GM11168 (cell line): ENCODE data around the gene TMEFF2.

Experiments used
- in situ Hi-C: fragments of 300-500 bp; cut with MboI; formaldehyde crosslinking; loops from one replicate; pipeline ENCODE4 v1.12.0; 2022; ENCODE audit warnings: low sequenced_read_pairs; ENCODE audit not compliant: unreplicated experiment

TMEFF2 gene, protein sequence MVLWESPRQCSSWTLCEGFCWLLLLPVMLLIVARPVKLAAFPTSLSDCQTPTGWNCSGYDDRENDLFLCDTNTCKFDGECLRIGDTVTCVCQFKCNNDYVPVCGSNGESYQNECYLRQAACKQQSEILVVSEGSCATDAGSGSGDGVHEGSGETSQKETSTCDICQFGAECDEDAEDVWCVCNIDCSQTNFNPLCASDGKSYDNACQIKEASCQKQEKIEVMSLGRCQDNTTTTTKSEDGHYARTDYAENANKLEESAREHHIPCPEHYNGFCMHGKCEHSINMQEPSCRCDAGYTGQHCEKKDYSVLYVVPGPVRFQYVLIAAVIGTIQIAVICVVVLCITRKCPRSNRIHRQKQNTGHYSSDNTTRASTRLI

DNA sequence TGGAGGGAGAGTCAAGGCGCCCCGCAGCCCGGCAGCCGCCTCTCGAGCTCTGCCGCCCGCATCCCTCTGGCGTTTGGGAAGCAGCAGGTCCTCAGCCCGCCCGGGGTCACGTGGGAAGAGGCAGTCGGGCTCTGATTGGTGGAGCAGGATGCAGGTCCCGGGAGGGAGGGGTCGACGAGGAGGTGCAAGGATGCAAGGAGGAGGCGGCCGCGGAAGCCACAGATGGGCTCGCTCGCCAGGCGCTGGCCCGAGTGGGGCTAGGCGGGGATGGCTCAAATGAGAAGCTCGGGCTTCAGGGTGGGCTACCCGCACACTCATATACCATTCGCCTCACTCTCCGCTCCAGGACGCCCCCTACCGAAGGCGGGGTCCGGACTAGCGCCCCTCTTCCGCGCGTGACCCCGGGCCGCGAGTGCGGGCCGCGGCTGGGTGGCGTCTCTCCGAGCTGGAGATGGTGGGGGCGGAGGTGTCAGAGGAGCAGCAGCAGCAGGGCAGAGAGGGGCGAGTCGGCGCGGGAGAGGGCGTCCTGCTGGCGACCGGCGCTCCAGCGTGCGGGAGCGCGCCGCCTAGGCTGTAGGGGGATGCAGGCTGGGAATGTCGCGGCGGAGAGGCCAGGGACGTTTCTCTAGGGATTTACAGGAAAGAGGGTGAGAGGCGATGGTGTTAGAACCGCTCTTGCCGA, at the start of gene TMEFF2:
Gene TMEFF2, minus strand, starts transcription at position 68 of the 682 bp plus-strand sequence. CDS start 409 bp downstream, outside the sequence.
- in situ Hi-C loops: no loop called here

DNA sequence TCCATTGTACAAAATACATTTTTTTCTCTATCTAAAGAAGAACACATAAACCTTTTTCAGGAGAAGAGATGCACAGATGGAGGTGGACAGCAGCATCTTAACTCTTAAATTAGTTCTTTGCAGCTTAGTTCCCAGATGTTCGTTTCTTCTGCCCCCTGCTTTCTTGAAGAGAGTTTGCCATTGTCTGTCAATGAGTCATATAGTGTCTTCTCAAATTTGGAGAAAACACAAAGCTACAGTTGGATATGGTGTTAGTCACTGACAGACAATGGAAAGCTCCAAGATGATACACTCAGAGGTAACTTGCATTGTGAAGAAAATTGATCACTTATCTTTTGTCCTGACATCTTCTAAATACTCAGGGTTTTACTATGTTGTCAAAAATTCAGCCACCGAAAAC, 48.8 kb upstream of the TMEFF2 start:
- in situ Hi-C loops: no loop called here

DNA sequence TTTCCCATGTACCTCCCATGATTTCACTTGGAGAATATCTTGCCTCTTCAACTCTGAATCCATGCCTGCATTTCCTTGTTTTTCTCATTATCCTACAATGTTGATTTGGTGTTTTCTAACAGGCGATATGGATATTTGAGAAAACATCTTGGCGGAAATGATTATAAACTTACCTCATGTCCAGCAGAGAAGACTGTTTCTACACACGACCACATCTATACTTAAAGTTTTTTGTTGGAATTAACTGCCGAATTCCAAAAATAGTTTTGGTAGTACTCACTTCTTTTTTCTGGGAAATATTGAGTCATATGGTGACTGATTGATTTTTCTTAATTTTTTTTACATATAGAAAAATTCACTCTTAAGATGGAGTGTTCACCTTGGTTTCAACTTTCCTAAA, 41.4 kb upstream of the TMEFF2 start:
- in situ Hi-C loops: no loop called here

DNA sequence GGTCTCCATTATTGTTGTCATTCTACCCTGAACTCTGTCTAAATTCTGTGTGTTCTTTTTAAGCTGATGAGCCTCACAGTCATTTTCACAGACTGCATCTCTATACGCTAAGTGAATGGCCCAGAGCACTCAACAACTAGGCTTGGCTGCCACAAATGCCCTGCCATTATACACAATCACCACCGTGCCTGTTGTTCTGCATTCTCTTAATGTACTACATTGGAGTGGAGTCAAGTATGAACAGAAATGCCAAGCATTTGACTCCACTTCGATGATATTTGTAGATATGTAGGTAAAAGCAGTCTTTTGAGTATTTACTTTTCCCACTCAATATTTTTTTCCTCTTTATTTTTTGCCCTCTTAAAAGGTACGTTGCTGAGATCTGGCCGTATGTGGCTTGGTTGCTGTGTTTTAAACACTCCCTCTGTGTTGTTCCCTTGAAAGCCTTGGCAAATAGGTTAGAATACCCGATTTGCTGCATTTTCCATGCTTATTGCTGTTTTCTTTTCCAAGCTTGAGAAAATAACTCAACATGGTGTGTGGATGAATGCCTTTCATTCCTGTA, 36.2 kb upstream of the TMEFF2 start:
- in situ Hi-C loops: no loop called here

DNA sequence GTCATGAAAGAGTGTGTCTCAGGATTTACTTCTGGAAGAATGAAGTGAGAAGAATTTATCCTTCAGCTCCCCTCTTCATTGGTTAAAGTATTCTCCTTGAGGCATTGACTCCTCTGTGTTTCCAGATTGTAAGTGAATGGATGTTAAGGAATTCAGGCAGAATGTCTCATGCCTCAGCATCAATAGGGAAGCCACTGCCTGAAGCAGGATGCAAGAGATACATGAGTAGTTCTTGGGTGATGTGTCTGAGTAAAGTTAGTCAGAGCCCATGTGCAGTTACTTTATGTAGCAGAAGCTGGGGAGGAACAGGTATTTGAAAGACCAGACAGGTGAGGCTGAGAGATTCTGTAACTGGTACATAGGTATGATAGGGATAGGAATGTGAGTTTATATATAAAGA, 34.0 kb upstream of the TMEFF2 start:
- in situ Hi-C loops: no loop called here

DNA sequence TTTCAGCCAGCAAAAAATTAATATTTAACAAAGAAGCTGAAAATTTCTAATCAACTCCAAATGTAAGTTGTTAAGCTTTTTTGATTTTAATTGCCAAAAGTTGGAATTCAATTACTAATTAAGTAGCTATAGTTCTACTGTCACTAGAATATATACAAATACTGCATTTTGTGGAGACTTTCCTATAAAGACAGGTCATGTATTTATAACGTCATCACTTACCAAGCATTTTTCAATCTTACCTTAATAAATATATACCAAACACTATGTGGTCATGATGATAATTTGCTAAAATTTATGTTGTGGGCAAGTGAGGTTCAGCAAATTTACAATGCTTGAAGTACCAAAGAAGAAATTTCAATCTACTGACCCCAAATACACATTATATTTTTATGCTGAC, 24.2 kb upstream of the TMEFF2 start:
- in situ Hi-C loops: no loop called here

DNA sequence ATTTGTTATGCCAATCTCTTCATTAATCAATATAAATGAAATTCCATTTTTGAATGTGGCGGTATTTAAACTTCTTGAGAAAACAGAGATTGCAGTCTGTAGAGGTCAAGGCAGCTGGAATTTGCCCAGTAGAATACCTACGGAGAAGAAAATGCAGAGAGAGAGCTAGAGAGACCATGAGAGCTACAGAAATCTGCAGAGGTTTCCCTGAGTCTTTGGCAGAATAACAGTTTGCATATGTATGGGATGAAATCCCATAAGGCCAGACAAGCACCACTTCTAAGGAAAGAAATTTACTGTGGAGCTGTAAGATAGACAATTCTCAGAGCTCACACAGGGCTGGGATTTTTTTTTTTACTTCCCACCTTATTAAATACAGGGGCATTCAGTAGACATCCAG, 23.6 kb upstream of the TMEFF2 start:
- in situ Hi-C loops: no loop called here

DNA sequence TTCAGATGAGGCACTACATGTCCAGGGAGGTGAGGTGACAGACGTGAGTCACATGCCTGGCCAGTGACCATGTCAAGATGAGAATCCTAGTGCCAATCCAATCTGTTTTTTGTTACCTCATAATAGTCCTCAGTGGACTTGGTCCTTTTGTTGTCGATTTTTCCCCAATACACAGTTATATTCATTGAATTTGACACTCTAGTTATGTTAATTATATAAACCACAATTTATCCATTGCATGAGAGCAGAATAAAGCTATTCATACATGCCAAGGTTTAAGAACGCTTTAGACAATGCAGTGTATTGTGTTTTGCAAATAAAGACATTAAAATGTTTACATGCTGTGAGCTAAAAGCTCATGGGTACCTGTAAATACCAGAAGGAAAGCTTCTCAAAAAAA, 21.6 kb upstream of the TMEFF2 start:
- in situ Hi-C loops: no loop called here

DNA sequence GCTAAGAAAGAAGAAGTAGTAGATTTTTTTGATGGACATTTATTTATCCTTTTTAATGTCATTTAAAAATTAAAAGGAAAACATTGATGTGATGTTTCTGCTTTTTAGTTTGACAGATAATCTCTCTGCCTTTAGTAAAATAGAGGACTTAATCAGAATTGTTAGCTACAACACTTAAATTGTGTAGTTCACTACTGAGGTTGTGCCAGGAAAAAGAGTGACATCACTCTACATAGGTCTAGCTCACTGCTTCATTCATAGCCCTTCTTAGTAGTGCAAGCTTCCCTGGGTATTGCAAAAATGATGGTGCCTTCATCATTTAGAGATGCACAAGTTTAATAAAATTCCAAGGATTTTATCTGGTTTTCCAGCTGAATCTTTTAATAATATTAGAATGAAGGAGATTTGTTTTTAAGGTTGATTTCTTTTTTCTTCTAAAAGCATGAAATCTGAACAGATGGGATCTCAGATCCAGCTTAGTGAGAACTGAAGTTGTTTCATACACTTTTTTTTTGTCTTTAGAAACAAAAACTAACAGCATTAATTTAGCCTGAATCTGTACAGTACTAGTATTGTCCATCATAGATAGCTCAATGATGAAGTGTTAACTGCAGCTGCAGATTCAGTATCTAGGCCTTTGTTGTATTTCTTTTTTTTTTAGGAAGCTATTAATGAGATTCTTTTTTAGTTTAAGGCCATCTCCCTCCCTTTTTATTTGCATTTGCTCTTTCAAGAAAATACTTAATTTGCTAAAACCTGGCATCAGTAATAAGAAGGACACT, 20.6 kb upstream of the TMEFF2 start:
- in situ Hi-C loops: no loop called here

DNA sequence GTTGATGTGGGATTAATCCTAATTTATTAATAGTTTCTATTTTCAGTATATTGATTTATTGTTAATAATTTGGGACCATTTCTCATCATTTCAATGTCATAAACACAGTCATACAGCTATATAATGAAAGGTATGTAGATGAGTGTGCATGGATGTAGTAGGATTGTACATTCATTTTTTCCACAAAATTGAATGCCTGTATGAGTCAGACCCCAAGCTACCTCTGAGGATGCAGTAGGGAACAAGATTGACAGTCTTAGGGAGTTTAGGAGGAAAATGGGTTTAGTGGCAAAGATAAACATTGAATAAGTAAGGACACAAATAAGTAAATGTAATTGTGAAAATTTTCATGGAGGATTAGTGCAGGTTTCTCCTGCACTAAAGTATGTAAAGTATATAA, 14.1 kb upstream of the TMEFF2 start:
- in situ Hi-C loops: no loop called here

DNA sequence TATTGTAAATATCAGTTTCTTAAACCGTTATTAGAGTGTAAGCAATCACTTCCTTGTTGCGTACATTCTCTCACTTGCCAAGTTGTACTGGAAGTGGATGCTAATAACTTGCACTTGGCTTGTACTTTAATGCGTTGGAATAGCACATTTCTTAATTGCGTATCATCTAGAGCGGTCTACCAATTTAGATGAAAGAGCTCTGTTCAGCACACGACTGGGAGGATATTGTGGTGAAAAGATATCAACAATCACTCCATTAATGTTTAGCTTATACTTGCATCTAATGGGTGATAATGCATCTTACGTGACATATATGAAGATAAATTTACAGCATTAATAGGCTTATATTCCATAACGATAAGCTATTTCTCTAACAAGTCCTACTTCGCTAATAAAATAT, 11.7 kb upstream of the TMEFF2 start:
- in situ Hi-C loops: no loop called here

DNA sequence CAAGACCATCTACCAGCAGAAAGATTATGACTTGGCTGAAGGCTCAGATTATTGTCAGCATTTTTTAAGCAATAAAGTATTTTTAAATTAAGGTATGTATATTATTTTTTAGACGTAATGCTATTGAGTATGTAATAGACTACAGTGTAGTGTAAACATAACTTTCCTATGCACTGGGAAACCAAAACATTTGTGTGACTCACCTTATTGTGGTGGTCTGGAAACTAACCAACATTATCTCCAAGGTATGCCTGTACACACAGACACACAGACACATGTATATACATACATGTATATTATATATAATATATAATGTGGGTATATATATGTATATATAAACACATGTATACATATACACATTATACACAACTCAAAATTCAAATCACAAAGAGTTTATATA, 9.1 kb upstream of the TMEFF2 start:
- in situ Hi-C loops: no loop called here

DNA sequence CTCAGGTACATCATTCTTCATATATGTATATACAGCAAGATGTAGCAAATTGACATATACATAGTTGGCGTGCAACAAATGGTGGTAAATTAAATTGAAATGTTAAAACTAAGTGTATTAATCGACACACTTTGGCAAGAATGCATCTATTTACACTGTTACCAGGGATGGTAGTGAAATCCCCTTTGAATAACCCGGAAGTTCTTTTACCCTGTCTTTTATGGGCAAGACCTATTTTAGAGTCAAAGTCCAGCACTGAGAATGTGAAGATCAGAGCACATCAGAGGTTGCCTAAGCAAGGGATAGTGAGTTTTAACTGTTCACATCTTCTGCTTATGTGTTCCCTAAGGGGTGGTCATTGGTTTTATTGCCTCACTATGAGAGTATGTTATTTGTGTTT, 7.6 kb upstream of the TMEFF2 start:
- in situ Hi-C loops: no loop called here

DNA sequence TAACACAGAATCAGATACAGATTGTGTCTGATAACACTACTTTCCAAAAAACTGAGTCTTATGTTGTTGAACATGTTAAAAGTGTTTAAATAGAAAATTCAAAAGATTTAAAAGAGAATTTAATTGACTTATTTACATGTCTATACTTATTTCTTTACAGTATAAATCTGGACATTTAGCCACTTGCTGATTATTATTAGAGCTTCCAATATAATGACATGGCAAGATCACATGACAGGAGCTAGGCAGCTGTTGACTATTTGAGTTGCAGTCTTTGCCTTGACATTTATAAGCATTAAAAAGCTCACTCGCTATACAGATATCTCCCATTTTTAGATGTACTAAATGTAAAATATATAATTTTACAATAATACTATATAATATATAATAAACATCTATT, 6.4 kb upstream of the TMEFF2 start:
- in situ Hi-C loops: no loop called here

DNA sequence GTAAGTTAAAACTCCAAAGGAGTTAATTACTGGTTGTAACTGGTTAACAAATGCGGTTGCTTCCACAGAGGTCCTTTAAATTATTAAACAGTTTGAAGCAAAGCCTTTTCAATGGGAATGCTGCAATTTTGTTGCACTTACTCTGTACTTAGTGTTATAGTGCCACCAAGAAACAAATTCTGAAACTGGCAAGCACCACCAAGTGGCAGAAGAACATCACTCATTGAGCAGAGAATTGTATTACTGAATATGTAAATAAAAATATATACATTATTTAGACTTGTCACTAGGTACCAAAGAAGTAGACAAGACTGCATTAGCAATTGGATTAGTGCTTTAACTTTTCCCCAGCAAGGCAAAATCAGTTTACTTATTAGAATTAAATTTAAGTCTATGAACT, 2.6 kb upstream of the TMEFF2 start:
- in situ Hi-C loops: no loop called here

DNA sequence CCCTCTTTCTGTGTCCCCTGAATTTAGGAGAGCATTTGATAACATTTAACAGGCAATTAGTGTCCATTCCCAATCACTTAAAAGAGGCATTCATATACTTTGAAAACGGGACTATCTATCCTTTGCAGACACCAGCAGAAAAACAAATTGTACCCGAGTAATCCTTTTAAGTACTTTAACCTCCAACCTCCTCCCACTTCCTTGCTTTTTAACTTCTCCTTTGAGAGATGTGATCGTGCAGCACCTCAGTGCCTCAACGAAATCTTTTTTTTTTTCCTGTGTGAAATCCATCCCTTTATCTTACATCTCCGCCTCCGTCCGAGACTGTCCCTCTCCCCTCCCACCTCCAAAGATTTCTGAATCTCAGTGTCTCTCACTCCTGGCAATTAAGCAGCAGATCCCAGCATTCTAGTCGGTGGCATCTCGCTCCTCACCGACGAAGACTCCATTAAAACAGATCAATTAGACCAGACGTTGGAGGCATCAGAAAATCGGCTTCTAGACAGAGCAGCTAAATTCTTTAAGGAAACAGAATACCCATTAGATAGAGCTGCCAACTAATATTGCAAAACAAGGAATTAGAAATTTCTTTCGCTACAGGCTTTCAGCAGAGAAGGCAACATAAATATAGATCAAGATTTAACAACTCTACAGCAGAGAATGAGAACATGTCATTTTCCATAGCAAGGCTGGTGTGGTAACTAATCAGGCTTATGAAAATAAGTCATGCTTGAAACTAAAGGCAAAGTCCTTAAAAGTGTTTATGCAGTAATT, 1.9 kb upstream of the TMEFF2 start:
- in situ Hi-C loops: no loop called here

DNA sequence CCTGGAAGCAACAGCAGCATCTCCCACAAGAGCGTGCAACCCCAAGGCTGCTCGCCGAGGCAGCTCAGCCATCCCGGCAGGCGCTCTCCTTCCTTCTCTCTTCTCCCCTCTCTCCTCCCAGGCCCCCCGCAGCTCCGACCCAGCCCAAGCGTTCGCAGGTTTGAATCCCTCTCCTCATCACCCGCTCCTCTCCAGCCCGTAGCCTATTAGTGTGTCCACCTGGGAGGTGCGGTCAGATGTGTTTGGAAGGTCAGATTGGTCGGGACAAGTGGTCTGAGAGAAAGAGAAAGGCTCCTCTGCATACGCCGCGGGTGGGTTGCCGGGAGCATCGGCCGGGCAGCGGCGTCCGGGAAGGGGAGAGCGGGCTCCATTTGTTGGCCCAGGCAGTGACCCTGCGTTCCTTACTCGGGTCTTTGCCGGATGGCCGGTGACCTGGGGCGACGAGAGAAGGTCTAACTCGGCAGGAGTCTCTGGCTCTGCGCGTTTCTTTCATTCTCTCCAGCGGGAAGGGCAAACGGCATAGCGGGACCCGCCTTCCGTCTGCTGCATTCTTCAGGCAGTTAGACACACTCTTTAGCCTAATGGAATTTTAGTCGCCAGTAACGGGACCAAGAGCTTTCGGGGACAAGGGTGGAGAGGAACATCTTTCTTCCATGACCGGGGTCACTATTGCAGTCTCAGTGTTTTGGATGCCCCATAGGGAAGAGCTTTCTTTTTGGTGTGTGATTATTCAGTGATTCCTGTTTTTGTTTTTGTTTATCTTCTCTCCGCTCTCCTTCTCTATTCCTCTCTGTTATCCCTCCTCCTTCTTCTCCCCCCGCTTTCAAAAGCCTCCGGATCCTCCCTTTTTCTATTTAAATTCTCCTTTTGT, 1.1 kb upstream of the TMEFF2 start:
- in situ Hi-C loops: no loop called here

DNA sequence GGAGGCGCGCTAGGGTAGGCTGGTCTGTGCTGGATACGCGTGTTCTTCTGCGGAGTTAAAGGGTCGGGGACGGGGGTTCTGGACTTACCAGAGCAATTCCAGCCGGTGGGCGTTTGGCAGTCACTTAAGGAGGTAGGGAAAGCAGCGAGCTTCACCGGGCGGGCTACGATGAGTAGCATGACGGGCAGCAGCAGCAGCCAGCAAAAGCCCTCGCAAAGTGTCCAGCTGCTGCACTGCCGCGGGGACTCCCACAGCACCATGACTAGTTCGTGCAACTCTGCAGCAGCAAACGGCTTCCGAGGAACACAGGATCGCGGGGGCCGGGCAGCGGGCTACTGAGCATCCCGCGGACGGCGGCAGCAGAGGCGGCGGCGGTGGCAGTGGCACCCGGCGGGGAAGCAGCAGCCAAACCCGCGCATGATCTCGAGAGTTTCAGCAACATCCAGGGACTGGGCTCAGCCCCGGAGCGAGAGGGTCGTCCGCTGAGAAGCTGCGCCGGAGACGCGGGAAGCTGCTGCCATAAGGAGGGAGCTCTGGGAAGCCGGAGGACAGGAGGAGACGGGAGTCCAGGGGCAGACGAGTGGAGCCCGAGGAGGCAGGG, 368 bp downstream of the TMEFF2 start:
- in situ Hi-C loops: no loop called here

DNA sequence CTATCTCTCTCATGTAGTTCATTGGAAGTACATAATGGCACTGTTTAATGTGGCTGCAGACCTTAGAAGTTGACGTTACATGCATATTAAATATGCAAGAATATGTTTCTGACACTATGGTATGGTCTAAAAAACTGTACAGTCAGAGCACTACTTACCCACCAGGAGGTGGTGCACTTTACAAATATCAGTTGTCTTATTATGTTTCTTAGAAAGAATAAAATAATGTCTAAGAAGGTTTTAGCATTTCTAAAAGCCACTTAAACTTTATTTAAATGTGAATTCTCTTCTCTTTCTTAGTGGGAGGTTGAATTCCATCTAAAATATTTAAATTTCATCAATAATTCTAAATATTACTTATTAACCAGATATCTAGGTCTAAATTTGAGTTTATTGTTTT, 4.3 kb downstream of the TMEFF2 start:
- in situ Hi-C loops: no loop called here
